NCI-H2227 treated with DMSO at 0.1 percent for 48 hours (cell line): ENCODE results near the gene PHF2.

ENCODE experiments used
- DNase-seq: peaks from one replicate; lab custom pipeline; 2025; lab: John Stamatoyannopoulos, UW

Gene PHF2

GRCh38 chr9:93701494-93702218, 125.3 kb downstream of the PHF2 start:
- no peak for DNase-seq

- DNase-seq: no peak
Observed at GRCh38 chr9:93702261-93702660, 125.9 kb downstream of the PHF2 start.

- DNase-seq: no peak
Observed at GRCh38 chr9:93708289-93708986, 132.1 kb downstream of the PHF2 start.

- DNase-seq: no peak
Observed at GRCh38 chr9:93708987-93709302, 132.6 kb downstream of the PHF2 start.

- no peak for DNase-seq
Observed at GRCh38 chr9:93709600-93710369, 133.4 kb downstream of the PHF2 start.

GRCh38 chr9:93710370-93710723, 134.0 kb downstream of the PHF2 start:
- no peak for DNase-seq

- no peak for DNase-seq
Observed at GRCh38 chr9:93711002-93711401, 134.6 kb downstream of the PHF2 start.

- no peak for DNase-seq
Observed at GRCh38 chr9:93712896-93713295, 136.5 kb downstream of the PHF2 start.

- no peak for DNase-seq
Observed at GRCh38 chr9:93713716-93714115, 137.3 kb downstream of the PHF2 start.

GRCh38 chr9:93721417-93721965, 145.1 kb downstream of the PHF2 start:
- no peak for DNase-seq

GRCh38 chr9:93724852-93725251, 148.5 kb downstream of the PHF2 start:
- DNase-seq: no peak

GRCh38 chr9:93725382-93725781, 149.0 kb downstream of the PHF2 start:
- no peak for DNase-seq

GRCh38 chr9:93726147-93726546, 149.8 kb downstream of the PHF2 start:
- DNase-seq: no peak
